GM18498 (cell line): Measurements from ENCODE around the gene ZDHHC6.
"Not testable (repeated sequence)": the region's sequence is repeated elsewhere in the genome, so short reads cannot be mapped to it uniquely, and the experiment has no call there.

ENCODE experiments used
- ATAC-seq: cut with Tn5 transposase; IDR thresholded peaks from one replicate; pipeline ENCODE4 v1.9.1; 2021; ENCODE audit warnings: mild to moderate bottlenecking, moderate library complexity; ENCODE audit not compliant: unreplicated experiment

The ZDHHC6 gene, protein sequence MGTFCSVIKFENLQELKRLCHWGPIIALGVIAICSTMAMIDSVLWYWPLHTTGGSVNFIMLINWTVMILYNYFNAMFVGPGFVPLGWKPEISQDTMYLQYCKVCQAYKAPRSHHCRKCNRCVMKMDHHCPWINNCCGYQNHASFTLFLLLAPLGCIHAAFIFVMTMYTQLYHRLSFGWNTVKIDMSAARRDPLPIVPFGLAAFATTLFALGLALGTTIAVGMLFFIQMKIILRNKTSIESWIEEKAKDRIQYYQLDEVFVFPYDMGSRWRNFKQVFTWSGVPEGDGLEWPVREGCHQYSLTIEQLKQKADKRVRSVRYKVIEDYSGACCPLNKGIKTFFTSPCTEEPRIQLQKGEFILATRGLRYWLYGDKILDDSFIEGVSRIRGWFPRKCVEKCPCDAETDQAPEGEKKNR

GRCh38 chr10:112446855-112447619 is at the start of gene ZDHHC6, which contains the start of gene VTI1A:
Gene ZDHHC6, minus strand, starts transcription at chr10:112446914. Its CDS starts 1,478 bp downstream, at chr10:112445436.
Gene VTI1A, plus strand, starts transcription at chr10:112447215. Its CDS starts 159 bp downstream, at chr10:112447374.
- ATAC-seq, result peak; percentile 96

GRCh38 chr10:112492736-112493135 is 46.0 kb upstream of the ZDHHC6 start:
- ATAC-seq, result no peak

- ATAC-seq, result no peak
Observed at GRCh38 chr10:112491144-112491543, 44.4 kb upstream of the ZDHHC6 start.

GRCh38 chr10:112490545-112490944 is 43.8 kb upstream of the ZDHHC6 start:
- no peak for ATAC-seq

GRCh38 chr10:112487964-112488363 is 41.2 kb upstream of the ZDHHC6 start:
- ATAC-seq, result no peak

DNA sequence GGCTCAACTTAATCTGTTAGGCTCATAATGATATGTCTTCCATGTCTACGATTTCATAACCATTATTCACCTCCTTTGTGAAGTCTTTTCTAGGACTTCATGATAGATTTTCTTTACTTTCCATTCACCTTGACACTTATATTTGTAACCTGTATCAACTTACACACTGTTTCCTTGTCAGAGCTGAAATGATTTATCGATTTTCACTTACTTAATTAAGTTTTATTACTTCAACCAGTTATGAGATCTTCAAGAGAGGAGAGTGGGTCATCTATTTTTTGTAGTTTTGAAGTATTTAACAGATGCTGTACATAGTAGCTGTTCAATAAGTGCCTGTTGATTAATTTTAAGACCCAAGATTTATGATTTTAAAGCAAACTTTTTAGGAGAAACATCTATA is 37.7 kb upstream of the ZDHHC6 start:
- ATAC-seq, result no peak

- ATAC-seq, result no peak
Observed at GRCh38 chr10:112481602-112482001, 34.9 kb upstream of the ZDHHC6 start.

DNA sequence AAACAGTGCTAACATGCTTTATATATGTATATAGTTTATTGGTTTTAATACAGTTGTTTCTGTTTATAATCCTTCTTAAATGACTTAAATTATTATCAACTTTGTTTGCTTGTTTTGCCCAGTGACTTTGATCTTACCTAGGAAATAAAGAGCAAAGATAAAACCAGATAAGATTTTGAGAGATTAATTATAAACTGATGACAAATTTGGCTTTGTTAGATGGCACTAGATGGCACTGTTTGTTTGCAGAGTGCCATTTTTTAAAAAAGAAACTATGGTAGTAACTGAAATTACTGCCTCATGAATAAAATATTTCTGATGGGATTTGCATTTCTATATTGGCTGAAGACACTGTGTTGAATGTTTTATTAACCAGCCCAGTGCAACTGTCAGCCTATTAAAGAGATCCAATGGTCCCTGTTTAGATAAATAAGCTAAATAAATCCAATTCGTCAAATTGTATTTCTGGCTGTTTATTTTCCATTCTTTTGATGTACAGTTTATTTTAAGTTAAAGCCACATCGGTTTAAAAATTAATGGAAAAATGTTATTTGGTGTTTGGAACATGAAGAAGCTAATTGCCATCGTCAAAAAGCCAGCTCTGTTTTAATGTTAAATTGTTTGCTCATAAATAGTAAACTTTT is 29.0 kb upstream of the ZDHHC6 start:
- no peak for ATAC-seq

DNA sequence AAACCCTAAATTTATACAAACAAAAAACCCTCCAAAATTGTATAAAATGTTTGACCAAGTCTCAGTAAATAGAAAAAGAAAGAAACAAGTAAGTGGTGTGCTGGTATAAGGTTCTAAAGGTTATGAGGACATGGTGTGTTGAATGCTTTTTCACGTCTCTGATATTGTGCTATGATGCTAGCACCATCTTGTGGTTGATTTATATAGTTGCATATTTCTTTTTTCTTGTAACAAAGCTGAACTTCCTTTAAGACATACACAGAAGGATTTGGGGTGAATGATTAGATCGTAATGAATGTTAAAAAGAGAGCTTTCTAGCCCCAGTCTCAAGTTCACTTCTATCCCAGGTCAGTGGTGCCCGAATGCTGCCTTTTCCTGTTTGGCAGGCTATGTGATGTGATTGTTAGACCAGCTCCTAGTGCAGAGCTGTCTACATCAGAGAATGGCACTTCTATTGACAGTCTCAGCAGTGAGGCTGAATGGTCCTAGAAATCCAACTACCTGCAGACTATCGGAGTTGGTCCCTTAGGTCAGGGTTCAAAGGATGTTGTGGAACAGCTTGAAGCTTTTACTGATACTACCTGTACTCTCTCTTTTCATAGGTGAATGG is 25.3 kb upstream of the ZDHHC6 start:
- no peak for ATAC-seq

DNA sequence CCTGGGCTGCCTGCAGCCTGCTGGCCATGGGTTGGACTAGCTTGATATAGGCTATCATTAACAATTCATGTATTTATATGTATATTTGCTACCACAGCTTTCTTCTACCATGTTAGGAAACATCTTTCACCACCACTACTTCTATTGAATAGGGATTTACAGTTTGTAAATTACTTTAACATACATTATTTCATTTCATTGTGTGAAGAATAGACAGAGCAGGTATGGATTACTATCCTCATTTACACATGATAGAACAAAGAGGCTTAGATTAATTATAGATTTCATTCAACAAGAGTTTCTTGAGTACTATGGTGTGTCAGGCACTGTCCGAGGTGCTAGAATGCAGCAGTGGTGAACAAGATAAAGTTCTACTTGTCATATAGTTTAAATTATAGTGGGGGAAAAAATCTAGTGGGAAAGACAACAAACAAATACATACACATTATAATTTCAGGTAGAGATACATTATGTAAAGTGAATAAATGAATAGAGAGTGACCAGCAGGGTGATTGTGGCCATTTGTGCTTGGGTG is 20.9 kb upstream of the ZDHHC6 start:
- ATAC-seq, result no peak

- no peak for ATAC-seq
Observed at GRCh38 chr10:112466802-112467201, 20.1 kb upstream of the ZDHHC6 start.

- no peak for ATAC-seq
Observed at GRCh38 chr10:112465299-112465883, 18.7 kb upstream of the ZDHHC6 start.

GRCh38 chr10:112464074-112464473 is 17.4 kb upstream of the ZDHHC6 start:
- ATAC-seq, result not testable (repeated sequence)

DNA sequence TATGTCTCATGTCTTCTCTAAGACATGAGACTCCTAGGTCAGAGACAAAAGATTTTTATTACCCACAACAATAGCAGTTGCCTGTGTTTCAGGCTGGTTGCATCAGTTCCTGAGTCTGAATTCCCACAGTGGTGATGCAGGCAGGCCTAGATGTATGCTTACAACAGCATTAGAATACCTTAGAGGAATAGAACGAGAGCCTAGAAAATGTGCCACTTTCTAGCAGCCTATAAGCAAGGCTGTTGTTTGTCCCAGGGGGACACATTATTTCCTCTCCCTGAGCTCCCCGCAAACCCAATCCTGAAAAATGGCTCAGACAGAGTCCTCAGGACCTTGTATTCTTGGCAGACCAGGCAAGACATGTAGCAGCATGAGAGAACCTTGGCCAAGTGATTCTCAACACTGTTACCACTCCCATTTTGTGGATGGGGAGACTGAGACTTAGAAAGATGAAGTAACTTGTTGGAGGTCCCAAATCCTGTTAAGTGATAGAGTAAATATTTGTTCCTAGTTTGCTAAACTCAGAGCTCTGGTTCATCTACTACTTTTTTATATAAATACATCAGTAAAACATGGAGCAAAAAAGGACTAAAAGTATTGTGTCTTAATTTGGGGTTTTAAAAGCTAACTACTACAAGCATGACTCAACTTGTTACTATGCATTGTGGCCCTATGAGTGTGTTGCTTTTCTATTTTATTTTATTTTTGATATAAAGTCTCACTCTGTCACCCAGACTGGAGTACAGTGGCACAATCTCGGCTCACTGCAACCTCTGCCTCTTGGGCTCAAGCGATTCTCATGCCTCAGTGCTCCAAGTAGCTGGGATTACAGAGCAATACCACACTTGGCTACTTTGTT is 14.5 kb upstream of the ZDHHC6 start:
- no peak for ATAC-seq

DNA sequence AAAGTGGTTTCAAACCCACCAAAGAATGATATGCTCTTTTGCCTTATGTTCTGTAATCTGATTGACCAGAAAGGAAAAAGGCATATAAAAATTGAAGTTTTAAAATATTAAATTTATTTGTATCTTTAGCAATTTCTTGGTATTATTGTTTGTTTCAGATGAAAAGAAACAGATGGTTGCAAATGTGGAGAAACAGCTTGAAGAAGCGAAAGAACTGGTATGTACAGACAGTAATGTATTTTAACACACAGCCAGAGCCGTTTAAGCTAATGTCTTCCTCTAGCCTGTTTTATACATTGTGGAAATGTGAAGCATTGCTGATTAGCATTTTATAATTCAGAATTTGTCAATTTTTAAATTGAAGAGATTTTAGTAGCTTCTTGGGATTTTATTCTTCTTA is 13.7 kb upstream of the ZDHHC6 start:
- ATAC-seq, result no peak

DNA sequence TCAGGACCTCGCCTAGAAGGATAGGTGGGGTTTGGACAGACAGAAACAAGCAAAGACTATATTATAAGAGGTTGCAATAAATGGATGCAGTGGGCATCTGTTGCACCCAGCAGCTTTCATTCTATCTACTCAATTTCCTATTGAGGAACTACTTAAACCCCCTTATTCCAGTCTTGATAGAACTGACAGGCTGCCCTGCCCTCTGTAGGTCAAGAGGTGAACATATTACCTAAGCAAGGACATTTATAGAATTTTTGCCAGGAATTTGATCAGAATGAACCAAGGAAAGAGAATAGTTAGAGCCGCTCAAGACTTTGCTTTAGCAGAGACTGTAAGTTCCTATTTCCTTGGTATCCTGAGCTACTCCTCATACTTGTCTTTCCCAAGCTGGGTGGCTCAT is 9.8 kb upstream of the ZDHHC6 start:
- no peak for ATAC-seq

DNA sequence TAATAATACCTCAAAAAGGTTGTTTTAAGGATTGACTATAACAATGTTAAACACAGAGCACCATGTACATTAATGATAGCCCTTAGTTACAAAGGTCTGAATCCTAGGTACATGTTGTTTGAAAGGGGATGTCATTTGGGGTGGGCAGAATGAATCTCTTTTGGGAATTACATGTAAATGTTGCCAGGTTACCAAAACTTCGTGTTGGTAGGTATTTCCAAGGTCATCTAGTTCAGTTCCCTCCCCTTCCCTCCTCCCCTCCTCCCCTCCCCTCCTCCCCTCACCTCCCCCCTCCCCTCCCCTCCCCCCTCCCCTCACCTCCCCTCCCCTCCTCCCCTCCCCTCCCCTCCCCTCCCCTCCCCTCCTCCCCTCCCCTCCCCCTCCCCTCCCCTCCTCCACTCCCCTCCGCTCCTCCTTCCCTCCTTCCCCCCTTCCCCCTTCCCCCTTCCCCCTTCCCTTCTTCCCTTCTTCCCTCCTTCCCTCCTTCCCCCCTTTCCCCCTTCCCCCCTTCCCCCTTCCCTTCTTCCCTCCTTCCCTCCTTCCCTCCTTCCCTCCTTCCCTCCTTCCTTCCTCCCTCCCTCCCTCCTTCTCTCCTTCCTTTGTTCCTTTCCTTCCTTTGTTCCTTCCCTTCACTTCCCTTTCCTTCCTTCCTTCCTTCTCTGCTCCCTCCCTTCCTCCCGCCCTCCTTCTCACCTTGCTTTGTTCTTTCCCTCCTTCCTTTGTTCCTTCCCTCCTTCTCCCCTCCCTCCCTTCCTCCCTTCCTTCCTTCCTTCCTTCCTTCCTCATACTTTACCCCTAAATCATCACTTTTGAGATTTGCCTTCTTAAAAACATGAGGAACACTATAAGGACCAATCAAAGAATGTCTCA is 8.4 kb upstream of the ZDHHC6 start:
- ATAC-seq, result no peak

- no peak for ATAC-seq
Observed at GRCh38 chr10:112448888-112449287, 2.2 kb upstream of the ZDHHC6 start.

GRCh38 chr10:112447620-112447928 is 860 bp upstream of the ZDHHC6 start:
- ATAC-seq, result no peak
